ENCODE results near the gene TMEM176B. TPM values are rescaled to one million over a fixed set of nuclear protein-coding genes. Genes with fewer than 3 reads are reported as not detected.
"Not testable (repeated sequence)": the region's sequence is repeated elsewhere in the genome, so short reads cannot be mapped to it uniquely, and the experiment has no call there.

The TMEM176B gene
- total RNA-seq, 2 donors from 2014 or later: 21.0 to 25.2 TPM

GRCh38 chr7:150823043-150823442 is 22.9 kb upstream of the TMEM176B start:
- DNase-seq (ENCODE audit: low spot score) (no peak), ATAC-seq (ENCODE audit: insufficient number of reproducible peaks, low FRiP score, low read depth) (no peak)
- H3K27ac ChIP-seq: no peak overlapping the region
- H3K4me3 ChIP-seq: no peak overlapping the region
- TF ChIP-seq CTCF (IDR thresholded peaks at IDR 0.05): no peak
- no peaks in the 10 kb centered on the region for H3K36me3 ChIP-seq
- no peaks in the 10 kb centered on the region for H3K4me1 ChIP-seq (ENCODE audit: control insufficient read depth in 1 of 2, low read depth in 2 of 2)
- no peaks in the 10 kb centered on the region for H3K27me3 ChIP-seq (replicated peaks; ENCODE audit: insufficient read depth)
- no peaks in the 10 kb centered on the region for H3K9me3 ChIP-seq

GRCh38 chr7:150820578-150821198 is 20.5 kb upstream of the TMEM176B start:
- no peaks in the 10 kb centered on the region for H3K4me1 ChIP-seq (ENCODE audit: control insufficient read depth in 1 of 2, low read depth in 2 of 2)
- no peak for TF ChIP-seq CTCF (IDR thresholded peaks at IDR 0.05)
- no peak for DNase-seq (ENCODE audit: low spot score)
- ATAC-seq (ENCODE audit: insufficient number of reproducible peaks, low FRiP score, low read depth): no peak
- no peaks in the 10 kb centered on the region for H3K36me3 ChIP-seq
- no peak overlapping the region for H3K27ac ChIP-seq
- H3K27me3 ChIP-seq (replicated peaks; ENCODE audit: insufficient read depth): no peaks in the 10 kb centered on the region
- H3K9me3 ChIP-seq: no peaks in the 10 kb centered on the region
- no peak overlapping the region for H3K4me3 ChIP-seq

- DNase-seq (ENCODE audit: low spot score) (no peak), ATAC-seq (ENCODE audit: insufficient number of reproducible peaks, low FRiP score, low read depth) (no peak)
- Histone ChIP-seq H3K36me3 (no peaks in the 10 kb centered on the region), H3K27ac (no peak overlapping the region), H3K4me3 (no peak overlapping the region), H3K9me3 (no peaks in the 10 kb centered on the region), H3K27me3 (replicated peaks; ENCODE audit: insufficient read depth) (no peaks in the 10 kb centered on the region), H3K4me1 (ENCODE audit: control insufficient read depth in 1 of 2, low read depth in 2 of 2) (no peaks in the 10 kb centered on the region)
- no peak for TF ChIP-seq CTCF (IDR thresholded peaks at IDR 0.05)
These were observed 20.0 kb upstream of the TMEM176B start for GRCh38 chr7:150820148-150820547.

GRCh38 chr7:150818971-150819370 is 18.8 kb upstream of the TMEM176B start:
- Histone ChIP-seq H3K36me3 (no peaks in the 10 kb centered on the region), H3K27me3 (replicated peaks; ENCODE audit: insufficient read depth) (no peaks in the 10 kb centered on the region), H3K4me1 (ENCODE audit: control insufficient read depth in 1 of 2, low read depth in 2 of 2) (no peaks in the 10 kb centered on the region), H3K4me3 (no peak overlapping the region), H3K27ac (no peak overlapping the region), H3K9me3 (no peaks in the 10 kb centered on the region)
- DNase-seq (ENCODE audit: low spot score): no peak
- no peak for ATAC-seq (ENCODE audit: insufficient number of reproducible peaks, low FRiP score, low read depth)
- TF ChIP-seq CTCF (IDR thresholded peaks at IDR 0.05): no peak

GRCh38 chr7:150814328-150815001 is 14.3 kb upstream of the TMEM176B start:
- DNase-seq (ENCODE audit: low spot score) (no peak), ATAC-seq (ENCODE audit: insufficient number of reproducible peaks, low FRiP score, low read depth) (no peak)
- H3K36me3 ChIP-seq: no peaks in the 10 kb centered on the region
- no peaks in the 10 kb centered on the region for H3K9me3 ChIP-seq
- H3K4me3 ChIP-seq: no peak overlapping the region
- no peaks in the 10 kb centered on the region for H3K4me1 ChIP-seq (ENCODE audit: control insufficient read depth in 1 of 2, low read depth in 2 of 2)
- TF ChIP-seq CTCF (IDR thresholded peaks at IDR 0.05): no peak
- H3K27ac ChIP-seq: no peak overlapping the region
- no peaks in the 10 kb centered on the region for H3K27me3 ChIP-seq (replicated peaks; ENCODE audit: insufficient read depth)

- DNase-seq (ENCODE audit: low spot score); H3K4me3 ChIP-seq; ATAC-seq (ENCODE audit: insufficient number of reproducible peaks, low FRiP score, low read depth); H3K9me3 ChIP-seq; H3K36me3 ChIP-seq; H3K4me1 ChIP-seq (ENCODE audit: control insufficient read depth in 1 of 2, low read depth in 2 of 2); H3K27ac ChIP-seq; H3K27me3 ChIP-seq (replicated peaks; ENCODE audit: insufficient read depth): not testable (repeated sequence)
These were observed 7.7 kb upstream of the TMEM176B start for GRCh38 chr7:150807616-150808438.
